ENCODE data around the gene CCL22. TPM values are rescaled to one million over a fixed set of nuclear protein-coding genes. Genes with fewer than 3 reads are reported as not detected.

CCL22 gene
- total RNA-seq, 1 experiment from 2014 or later = 0.68 TPM

- Mint-ChIP-seq H3K27me3 (ENCODE audit: insufficient read depth, unreplicated experiment) (no peaks in the 10 kb centered on the region), H3K27ac (ENCODE audit: unreplicated experiment) (no peak overlapping the region), H3K4me3 (ENCODE audit: unreplicated experiment) (no peak overlapping the region), H3K4me1 (ENCODE audit: low read depth, unreplicated experiment) (peaks cover 11% of the 10 kb centered on the region), H3K36me3 (ENCODE audit: insufficient read depth, unreplicated experiment) (no peaks in the 10 kb centered on the region), H3K9me3 (ENCODE audit: unreplicated experiment) (no peaks in the 10 kb centered on the region)
- no peak for DNase-seq
- Histone ChIP-seq H3K4me1 (no peaks in the 10 kb centered on the region), H3K36me3 (ENCODE audit: control insufficient read depth, insufficient read depth, low read length) (no peaks in the 10 kb centered on the region), H3K9me3 (no peaks in the 10 kb centered on the region), H3K27me3 (replicated peaks; ENCODE audit: control insufficient read depth, insufficient read depth, low read length) (no peaks in the 10 kb centered on the region), H3K4me3 (ENCODE audit: low read depth, low read length) (no peak overlapping the region)
- no peak for TF ChIP-seq CTCF (IDR thresholded peaks at IDR 0.05; ENCODE audit: insufficient read depth in 1 of 2, low read depth in 1 of 2, low read length in 1 of 2, severe bottlenecking in 1 of 2, unreplicated experiment in 1 of 2)
- ChIA-PET CTCF (no interaction called here), POLR2A (no interaction called here)
- intact Hi-C loops (cut with micrococcal nuclease; ENCODE audit: unreplicated experiment) = no loop called here
- BruUV-seq (replicated peaks) = no TSS peak
These were observed 10.3 kb upstream of the CCL22 start for GRCh38 chr16:57348327-57348726.

GRCh38 chr16:57349212-57350031 is 9.2 kb upstream of the CCL22 start:
- no TSS peak for BruUV-seq (replicated peaks)
- CTCF ChIA-PET = no interaction called here
- TF ChIP-seq CTCF (IDR thresholded peaks at IDR 0.05; ENCODE audit: insufficient read depth in 1 of 2, low read depth in 1 of 2, low read length in 1 of 2, severe bottlenecking in 1 of 2, unreplicated experiment in 1 of 2) = no peak

GRCh38 chr16:57352636-57353047 is 5.9 kb upstream of the CCL22 start:
- no peak overlapping the region for H3K4me3 Mint-ChIP-seq (ENCODE audit: unreplicated experiment)
- Histone ChIP-seq H3K27me3 (replicated peaks; ENCODE audit: control insufficient read depth, insufficient read depth, low read length) (no peaks in the 10 kb centered on the region), H3K4me1 (no peaks in the 10 kb centered on the region), H3K4me3 (ENCODE audit: low read depth, low read length) (no peak overlapping the region), H3K9me3 (no peaks in the 10 kb centered on the region), H3K36me3 (ENCODE audit: control insufficient read depth, insufficient read depth, low read length) (no peaks in the 10 kb centered on the region)
- peaks cover 15% of the 10 kb centered on the region for H3K4me1 Mint-ChIP-seq (ENCODE audit: low read depth, unreplicated experiment)
- no peak for TF ChIP-seq CTCF (IDR thresholded peaks at IDR 0.05; ENCODE audit: insufficient read depth in 1 of 2, low read depth in 1 of 2, low read length in 1 of 2, severe bottlenecking in 1 of 2, unreplicated experiment in 1 of 2)
- DNase-seq = no peak
- CTCF ChIA-PET = no interaction called here
- H3K36me3 Mint-ChIP-seq (ENCODE audit: insufficient read depth, unreplicated experiment) = no peaks in the 10 kb centered on the region
- no peaks in the 10 kb centered on the region for H3K27me3 Mint-ChIP-seq (ENCODE audit: insufficient read depth, unreplicated experiment)
- H3K27ac Mint-ChIP-seq (ENCODE audit: unreplicated experiment) = no peak overlapping the region
- POLR2A ChIA-PET = no interaction called here
- no TSS peak for BruUV-seq (replicated peaks)
- intact Hi-C loops (cut with micrococcal nuclease; ENCODE audit: unreplicated experiment) = no loop called here
- H3K9me3 Mint-ChIP-seq (ENCODE audit: unreplicated experiment) = no peaks in the 10 kb centered on the region

More at GRCh38 chr16:57349212-57350031, 9.2 kb upstream of the CCL22 start:
- H3K4me3 Mint-ChIP-seq (ENCODE audit: unreplicated experiment) = no peak overlapping the region
- no peaks in the 10 kb centered on the region for H3K27me3 ChIP-seq (replicated peaks; ENCODE audit: control insufficient read depth, insufficient read depth, low read length)
- no peak for DNase-seq
- intact Hi-C loops (cut with micrococcal nuclease; ENCODE audit: unreplicated experiment) = loop anchor here (1.0 kb wide), 1 partner anchor 45 kb away; no protein-coding TSS in a partner anchor
- H3K27ac Mint-ChIP-seq (ENCODE audit: unreplicated experiment) = no peak overlapping the region
- no peaks in the 10 kb centered on the region for H3K27me3 Mint-ChIP-seq (ENCODE audit: insufficient read depth, unreplicated experiment)
- no peaks in the 10 kb centered on the region for H3K9me3 Mint-ChIP-seq (ENCODE audit: unreplicated experiment)
- H3K4me1 Mint-ChIP-seq (ENCODE audit: low read depth, unreplicated experiment) = peaks cover 11% of the 10 kb centered on the region
- H3K4me1 ChIP-seq = no peaks in the 10 kb centered on the region
- no peaks in the 10 kb centered on the region for H3K36me3 Mint-ChIP-seq (ENCODE audit: insufficient read depth, unreplicated experiment)
- H3K4me3 ChIP-seq (ENCODE audit: low read depth, low read length) = no peak overlapping the region
- no peaks in the 10 kb centered on the region for H3K9me3 ChIP-seq
- H3K36me3 ChIP-seq (ENCODE audit: control insufficient read depth, insufficient read depth, low read length) = no peaks in the 10 kb centered on the region
- POLR2A ChIA-PET = no interaction called here
